HTERT RPE-1 (cell line): ENCODE results near the gene DPCD.

Source experiments
- in situ Hi-C: fragments of 300-500 bp; cut with MboI; formaldehyde crosslinking; loops from 4 replicates; pipeline ENCODE4 v1.14.3; 2020; ENCODE audit warnings: low sequenced_read_pairs

Gene DPCD

GRCh38 chr10:101567165-101568006 is 20.7 kb upstream of the DPCD start:
- in situ Hi-C loops = no loop called here

- in situ Hi-C loops = no loop called here
Observed at GRCh38 chr10:101568054-101568745, 19.9 kb upstream of the DPCD start.

- in situ Hi-C loops = no loop called here
Observed at GRCh38 chr10:101569323-101569621, 18.8 kb upstream of the DPCD start.

- in situ Hi-C loops = no loop called here
Observed at GRCh38 chr10:101569622-101570427, 18.3 kb upstream of the DPCD start.

GRCh38 chr10:101570428-101571270 is 17.5 kb upstream of the DPCD start:
- in situ Hi-C loops = no loop called here

GRCh38 chr10:101571271-101571925 is 16.7 kb upstream of the DPCD start:
- in situ Hi-C loops = no loop called here

- in situ Hi-C loops = no loop called here
Observed at GRCh38 chr10:101572126-101572525, 16.0 kb upstream of the DPCD start.

GRCh38 chr10:101572785-101573184 is 15.3 kb upstream of the DPCD start:
- in situ Hi-C loops = no loop called here

- in situ Hi-C loops = no loop called here
Observed at GRCh38 chr10:101573885-101574753, 14.0 kb upstream of the DPCD start.

GRCh38 chr10:101575091-101575490 is 13.0 kb upstream of the DPCD start:
- in situ Hi-C loops = no loop called here

GRCh38 chr10:101575580-101576210 is 12.4 kb upstream of the DPCD start:
- in situ Hi-C loops = no loop called here

GRCh38 chr10:101576211-101576863 is 11.8 kb upstream of the DPCD start:
- in situ Hi-C loops = no loop called here

- in situ Hi-C loops = no loop called here
Observed at GRCh38 chr10:101577121-101577871, 10.8 kb upstream of the DPCD start.

GRCh38 chr10:101578192-101578591 is 9.9 kb upstream of the DPCD start:
- in situ Hi-C loops = no loop called here

GRCh38 chr10:101578803-101579515 is 9.2 kb upstream of the DPCD start:
- in situ Hi-C loops = no loop called here

GRCh38 chr10:101579516-101579870 is 8.6 kb upstream of the DPCD start:
- in situ Hi-C loops = no loop called here
